GM13977 (cell line): ENCODE measurements around the gene DOP1A.
"Not testable (repeated sequence)": the region's sequence is repeated elsewhere in the genome, so short reads cannot be mapped to it uniquely, and the experiment has no call there.

Experiments used
- DNase-seq: peaks from one replicate; pipeline ENCODE4 v3.0.0; 2012; ENCODE audit warnings: low spot score
- CTCF ChIP-seq: IDR thresholded peaks from 2 replicates; pipeline ENCODE4 v1.5.1; 2012; ENCODE audit warnings: mild to moderate bottlenecking, control low read depth; ENCODE audit not compliant: insufficient read depth; ENCODE audit errors: extremely low read depth, missing control alignments
- in situ Hi-C: fragments of 300-500 bp; cut with MboI; formaldehyde crosslinking; loops from one replicate; pipeline ENCODE4 v1.12.0; 2022; ENCODE audit warnings: low sequenced_read_pairs, low pct_unique_long_range_greater_than_20kb, mixed read lengths, inconsistent platforms; ENCODE audit not compliant: unreplicated experiment

DOP1A gene

GRCh38 chr6:83180426-83180950 lies 113.0 kb downstream of the DOP1A start:
- DNase-seq: no peak
- in situ Hi-C loops: no loop called here
- no peak for TF ChIP-seq CTCF

GRCh38 chr6:83182114-83182513 lies 114.6 kb downstream of the DOP1A start:
- in situ Hi-C loops: no loop called here
- DNase-seq: no peak
- no peak for TF ChIP-seq CTCF

GRCh38 chr6:83183082-83183828 lies 115.8 kb downstream of the DOP1A start:
- in situ Hi-C loops: no loop called here
- no peak for DNase-seq
- TF ChIP-seq CTCF: no peak

- DNase-seq: no peak
- no peak for TF ChIP-seq CTCF
- in situ Hi-C loops: no loop called here
Observed at GRCh38 chr6:83185096-83185495, 117.6 kb downstream of the DOP1A start.

GRCh38 chr6:83188501-83188900 lies 121.0 kb downstream of the DOP1A start:
- in situ Hi-C loops: no loop called here
- TF ChIP-seq CTCF: no peak
- DNase-seq: no peak

- no peak for TF ChIP-seq CTCF
- DNase-seq: no peak
- in situ Hi-C loops: no loop called here
Observed at GRCh38 chr6:83190626-83191025, 123.2 kb downstream of the DOP1A start.

GRCh38 chr6:83191974-83192373 lies 124.5 kb downstream of the DOP1A start:
- in situ Hi-C loops, DNase-seq: not testable (repeated sequence)
